Mammary epithelial cell (primary cell): ENCODE measurements around the gene NF1.
"Not testable (repeated sequence)": the region's sequence is repeated elsewhere in the genome, so short reads cannot be mapped to it uniquely, and the experiment has no call there.

ENCODE experiments used
- EZH2 ChIP-seq: IDR thresholded peaks from 2 replicates; pipeline ENCODE4 v1.6.1; 2012; ENCODE audit warnings: low read length, inconsistent platforms, borderline replicate concordance
- TF ChIP-seq, protein P1 (sequence below), 2 donors: IDR thresholded peaks in 1 of 2; conservative IDR thresholded peaks in 1 of 2; 2 replicates each; pipeline ENCODE4 v1.5.1; 2011 to 2012; ENCODE audit warnings: inconsistent platforms in 2 of 2, low read length in 2 of 2, mild to moderate bottlenecking in 2 of 2, control low read depth in 1 of 2, low read depth in 1 of 2; ENCODE audit not compliant: insufficient read depth in 1 of 2; ENCODE audit errors: extremely low read depth in 1 of 2

DNA sequence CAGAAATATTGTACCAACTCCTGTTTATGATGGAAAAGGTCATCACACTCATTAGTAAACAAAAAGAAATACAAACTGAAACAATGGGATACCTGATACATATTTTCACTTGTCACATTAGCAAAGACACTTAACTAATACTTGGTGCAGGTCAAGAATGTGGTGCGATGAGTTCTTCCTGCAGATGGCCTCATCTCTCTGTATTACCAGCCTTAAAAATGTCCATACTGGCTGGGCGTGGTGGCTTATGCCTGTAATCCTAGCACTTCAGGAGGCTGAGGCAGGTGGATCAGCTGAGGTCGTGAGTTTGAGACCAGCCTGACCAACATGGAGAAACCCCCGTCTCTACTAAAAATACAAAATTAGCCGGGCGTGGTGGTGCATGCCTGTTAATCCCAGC lies 288.7 kb downstream of the NF1 start:
- TF ChIP-seq, protein P1, sequence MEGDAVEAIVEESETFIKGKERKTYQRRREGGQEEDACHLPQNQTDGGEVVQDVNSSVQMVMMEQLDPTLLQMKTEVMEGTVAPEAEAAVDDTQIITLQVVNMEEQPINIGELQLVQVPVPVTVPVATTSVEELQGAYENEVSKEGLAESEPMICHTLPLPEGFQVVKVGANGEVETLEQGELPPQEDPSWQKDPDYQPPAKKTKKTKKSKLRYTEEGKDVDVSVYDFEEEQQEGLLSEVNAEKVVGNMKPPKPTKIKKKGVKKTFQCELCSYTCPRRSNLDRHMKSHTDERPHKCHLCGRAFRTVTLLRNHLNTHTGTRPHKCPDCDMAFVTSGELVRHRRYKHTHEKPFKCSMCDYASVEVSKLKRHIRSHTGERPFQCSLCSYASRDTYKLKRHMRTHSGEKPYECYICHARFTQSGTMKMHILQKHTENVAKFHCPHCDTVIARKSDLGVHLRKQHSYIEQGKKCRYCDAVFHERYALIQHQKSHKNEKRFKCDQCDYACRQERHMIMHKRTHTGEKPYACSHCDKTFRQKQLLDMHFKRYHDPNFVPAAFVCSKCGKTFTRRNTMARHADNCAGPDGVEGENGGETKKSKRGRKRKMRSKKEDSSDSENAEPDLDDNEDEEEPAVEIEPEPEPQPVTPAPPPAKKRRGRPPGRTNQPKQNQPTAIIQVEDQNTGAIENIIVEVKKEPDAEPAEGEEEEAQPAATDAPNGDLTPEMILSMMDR (conservative IDR thresholded peaks at IDR 0.05 in 1 of 2, IDR thresholded peaks at IDR 0.05 in 1 of 2; ENCODE audit: extremely low read depth in 1 of 2, insufficient read depth in 1 of 2, low read depth in 1 of 2, low read length in 2 of 2) = peak in 1 of 2 donors; percentile 17
- not testable (repeated sequence) for TF ChIP-seq EZH2
